Measurements from ENCODE around the gene SEMA3D.

SEMA3D gene

DNA sequence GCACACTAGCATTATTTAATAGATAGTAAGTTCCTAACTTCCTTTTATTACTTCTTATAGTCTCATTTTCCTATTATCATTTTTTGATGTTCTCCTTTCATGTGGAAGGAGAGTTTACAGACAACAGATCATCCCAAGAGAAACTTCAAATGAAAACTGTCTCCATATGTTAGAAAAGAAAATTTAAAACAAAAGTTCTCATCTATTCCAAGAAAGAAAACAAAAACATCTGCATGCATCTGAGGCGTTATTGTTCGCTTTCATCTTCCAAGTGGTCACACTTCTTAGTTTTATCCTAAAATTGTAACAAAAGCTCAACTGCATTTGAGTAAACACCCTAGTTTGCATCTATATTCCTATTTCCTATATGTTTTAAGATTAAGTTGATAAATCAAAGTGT lies 126.2 kb downstream of the SEMA3D start:
- TF ChIP-seq, protein P1, sequence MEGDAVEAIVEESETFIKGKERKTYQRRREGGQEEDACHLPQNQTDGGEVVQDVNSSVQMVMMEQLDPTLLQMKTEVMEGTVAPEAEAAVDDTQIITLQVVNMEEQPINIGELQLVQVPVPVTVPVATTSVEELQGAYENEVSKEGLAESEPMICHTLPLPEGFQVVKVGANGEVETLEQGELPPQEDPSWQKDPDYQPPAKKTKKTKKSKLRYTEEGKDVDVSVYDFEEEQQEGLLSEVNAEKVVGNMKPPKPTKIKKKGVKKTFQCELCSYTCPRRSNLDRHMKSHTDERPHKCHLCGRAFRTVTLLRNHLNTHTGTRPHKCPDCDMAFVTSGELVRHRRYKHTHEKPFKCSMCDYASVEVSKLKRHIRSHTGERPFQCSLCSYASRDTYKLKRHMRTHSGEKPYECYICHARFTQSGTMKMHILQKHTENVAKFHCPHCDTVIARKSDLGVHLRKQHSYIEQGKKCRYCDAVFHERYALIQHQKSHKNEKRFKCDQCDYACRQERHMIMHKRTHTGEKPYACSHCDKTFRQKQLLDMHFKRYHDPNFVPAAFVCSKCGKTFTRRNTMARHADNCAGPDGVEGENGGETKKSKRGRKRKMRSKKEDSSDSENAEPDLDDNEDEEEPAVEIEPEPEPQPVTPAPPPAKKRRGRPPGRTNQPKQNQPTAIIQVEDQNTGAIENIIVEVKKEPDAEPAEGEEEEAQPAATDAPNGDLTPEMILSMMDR (conservative IDR thresholded peaks at IDR 0.05) = no peak

DNA sequence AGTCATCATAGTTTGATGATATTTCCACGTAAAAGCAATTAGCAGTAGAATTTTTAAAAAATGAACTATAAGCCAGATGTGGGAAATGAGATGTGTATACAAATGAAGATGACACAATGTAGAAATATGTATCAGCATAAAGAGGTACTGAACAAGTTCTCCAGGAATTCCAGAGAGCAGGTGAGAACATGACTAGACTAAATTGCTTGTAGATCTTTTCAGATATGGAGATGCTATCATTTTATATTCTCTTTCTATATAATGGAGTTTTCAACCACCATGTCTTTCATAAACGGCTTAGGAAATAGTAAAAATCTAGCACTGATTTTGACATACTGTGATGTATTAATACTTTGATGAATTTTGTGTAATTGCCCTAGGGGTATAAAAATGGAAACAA lies 130.9 kb downstream of the SEMA3D start:
- TF ChIP-seq, protein P1 (conservative IDR thresholded peaks at IDR 0.05) = no peak

More for the DNA sequence above, 126.2 kb downstream of the SEMA3D start:
- no peak overlapping the region for H3K27ac ChIP-seq

GRCh38 chr7:85055196-85055595 lies 131.7 kb downstream of the SEMA3D start:
- TF ChIP-seq, protein P1 (conservative IDR thresholded peaks at IDR 0.05) = no peak
- no peak overlapping the region for H3K27ac ChIP-seq

More for the DNA sequence above, 130.9 kb downstream of the SEMA3D start:
- no peak overlapping the region for H3K27ac ChIP-seq

DNA sequence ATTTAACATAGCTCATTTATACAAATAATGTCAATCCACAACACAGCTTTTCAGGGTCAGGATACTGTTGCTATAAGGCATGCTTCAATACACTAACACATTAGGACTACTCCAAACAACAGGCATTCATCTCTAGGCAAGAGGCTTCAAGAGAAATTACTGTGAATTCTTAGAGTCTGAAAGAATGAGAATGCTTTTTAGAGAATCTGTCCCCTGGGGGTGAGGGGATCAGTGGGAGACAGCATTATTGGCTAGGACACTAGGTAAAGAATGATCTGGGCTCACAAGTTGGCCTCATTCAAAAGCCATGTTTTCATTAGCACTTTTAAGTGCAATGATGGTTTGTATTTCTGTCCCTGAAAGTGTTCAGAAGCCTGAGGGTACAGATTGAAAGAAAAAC lies 132.6 kb downstream of the SEMA3D start:
- TF ChIP-seq, protein P1 (conservative IDR thresholded peaks at IDR 0.05) = no peak
- H3K27ac ChIP-seq = no peak overlapping the region

GRCh38 chr7:85052894-85053293 lies 134.0 kb downstream of the SEMA3D start:
- H3K27ac ChIP-seq = no peak overlapping the region
- TF ChIP-seq, protein P1 (conservative IDR thresholded peaks at IDR 0.05) = no peak

GRCh38 chr7:85052056-85052737 lies 134.7 kb downstream of the SEMA3D start:
- H3K27ac ChIP-seq = no peak overlapping the region
- TF ChIP-seq, protein P1 (conservative IDR thresholded peaks at IDR 0.05) = no peak

DNA sequence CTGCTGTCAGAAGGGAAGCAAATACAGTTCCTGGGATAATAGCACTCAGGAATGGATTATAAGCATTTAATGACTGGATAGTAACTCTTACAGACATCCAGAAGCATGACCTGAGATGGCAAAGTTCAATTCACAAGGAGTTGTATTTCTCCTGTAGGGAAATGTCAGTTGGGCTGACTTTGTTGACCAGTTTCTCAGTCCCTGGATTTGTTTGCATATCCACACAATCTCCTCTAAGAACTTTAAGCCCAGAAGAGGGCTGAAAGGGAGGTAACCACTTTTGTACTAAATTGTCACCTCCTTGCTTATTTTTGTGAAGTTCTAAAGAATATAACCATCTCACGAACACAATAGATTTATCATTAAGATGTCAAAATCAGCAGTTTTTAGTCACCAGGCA lies 140.3 kb downstream of the SEMA3D start:
- H3K27ac ChIP-seq = no peak overlapping the region
- TF ChIP-seq, protein P1 (conservative IDR thresholded peaks at IDR 0.05) = no peak

All from VCaP (cell line).